ENCODE measurements around the gene ZBTB44.

The ZBTB44 gene

DNA sequence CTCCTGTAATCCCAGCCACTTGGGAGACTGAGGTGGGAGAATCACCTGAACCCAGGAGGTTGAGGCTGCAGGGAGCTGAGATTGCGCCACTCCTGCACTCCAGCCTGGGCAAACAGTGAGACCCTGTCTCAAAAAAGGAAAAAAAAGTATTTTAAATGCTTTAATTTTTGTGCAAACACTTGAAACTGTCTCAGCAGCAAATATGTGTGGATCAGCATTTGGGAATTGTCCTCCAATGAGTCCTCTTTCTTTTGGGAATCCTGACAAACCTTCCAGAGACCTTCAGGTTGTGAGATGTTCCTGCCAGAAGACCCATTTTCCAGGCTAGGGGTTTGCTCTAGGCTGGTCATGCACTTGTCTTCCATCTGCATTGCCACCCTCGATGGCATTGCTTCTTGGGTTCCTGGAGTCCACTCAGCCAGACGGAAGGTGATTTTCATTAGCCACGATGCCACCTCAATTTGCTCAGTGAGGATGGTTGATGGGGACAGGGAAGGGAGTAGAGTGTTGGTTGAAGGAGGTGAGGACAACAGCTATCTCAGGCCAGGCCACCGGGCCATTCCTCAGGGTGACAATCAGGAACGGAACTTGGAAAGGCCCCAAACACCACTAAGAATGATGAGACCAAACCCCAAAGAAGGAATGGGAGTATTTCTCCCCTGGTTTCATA, 99.7 kb downstream of the ZBTB44 start:
- DNase-seq (ENCODE audit: low read depth), result no peak

DNA sequence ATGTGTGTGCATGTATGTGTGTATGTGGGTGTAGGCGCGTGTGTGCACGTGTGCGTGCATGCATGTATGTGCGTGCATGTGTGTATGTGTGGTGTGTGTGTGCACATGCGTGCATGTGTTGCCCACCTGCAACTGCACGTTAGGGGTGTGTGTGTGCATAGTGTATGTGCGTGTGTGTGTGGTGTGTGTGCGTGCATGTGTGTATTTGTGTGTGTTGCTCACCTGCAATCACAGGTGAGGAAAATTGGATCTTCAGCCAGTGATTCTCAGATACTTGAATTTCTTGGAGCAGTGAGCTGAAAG, 100.8 kb downstream of the ZBTB44 start:
- no peak for DNase-seq (ENCODE audit: low read depth)

DNA sequence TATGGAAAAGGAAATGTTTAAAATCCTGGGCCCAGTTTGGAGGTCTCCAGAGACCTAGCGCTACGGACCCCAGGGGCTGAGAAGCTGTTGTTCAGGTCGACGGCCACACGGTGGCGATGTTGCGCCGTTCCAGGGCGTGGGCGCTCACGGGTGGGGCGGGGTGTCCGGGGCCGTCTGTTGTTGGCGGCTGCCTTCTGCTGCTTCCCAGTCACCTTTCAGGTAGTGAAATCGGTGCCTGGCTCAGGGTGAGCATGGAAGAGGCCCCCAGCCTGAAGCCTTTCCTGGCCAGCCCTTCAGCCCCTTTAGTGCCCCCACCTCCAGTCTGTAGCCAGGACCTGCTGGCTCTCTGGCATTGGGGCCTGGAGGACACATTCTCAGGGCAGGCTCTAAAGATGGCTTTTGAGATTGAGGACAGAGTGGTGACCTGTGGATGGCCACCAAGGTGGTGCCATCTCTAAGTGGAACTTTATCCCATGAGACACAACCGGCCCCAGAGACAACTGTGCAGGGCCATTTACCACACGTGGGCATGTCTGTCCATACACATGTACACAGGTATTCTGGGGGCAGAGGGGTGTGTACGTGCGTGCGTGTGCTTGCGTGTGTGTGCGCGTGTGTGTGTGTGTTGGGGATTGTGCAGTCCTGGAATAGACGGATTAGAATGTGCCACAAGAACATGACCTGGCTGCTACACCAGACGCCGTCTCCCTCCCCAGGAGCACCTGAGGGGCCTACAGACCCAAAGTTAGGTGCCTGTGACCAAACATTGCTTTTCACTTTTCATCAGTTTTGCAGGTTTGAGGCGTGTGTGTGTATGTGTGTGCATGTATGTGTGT, 101.4 kb downstream of the ZBTB44 start:
- DNase-seq (ENCODE audit: low read depth), result peak; percentile 52

DNA sequence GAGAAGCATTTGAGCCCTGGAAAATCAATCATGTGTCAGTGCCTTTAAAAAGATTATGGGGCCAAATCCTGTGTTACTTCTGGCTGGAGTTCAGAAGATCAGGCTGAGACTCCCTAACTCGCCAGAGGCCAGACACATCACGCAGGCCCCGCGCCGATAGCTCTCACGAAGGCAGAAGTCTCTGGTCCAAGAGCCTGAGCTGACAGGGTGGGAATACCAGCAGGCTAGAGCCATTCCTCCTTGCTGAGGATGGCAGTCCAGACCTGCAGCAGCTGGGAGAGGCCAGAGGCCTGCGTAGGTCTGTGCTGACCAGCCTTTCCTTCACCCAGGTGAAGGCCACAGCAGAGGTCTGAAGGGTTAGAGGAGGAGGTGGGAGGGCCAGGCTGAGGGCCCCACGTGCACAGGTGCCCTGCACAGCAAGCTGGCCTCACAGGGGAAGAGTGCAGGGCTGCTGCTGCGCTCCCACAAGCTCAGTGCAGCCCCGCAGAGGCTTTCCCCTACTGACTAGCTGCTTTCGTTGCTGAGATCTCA, 102.2 kb downstream of the ZBTB44 start:
- DNase-seq (ENCODE audit: low read depth), result no peak

DNA sequence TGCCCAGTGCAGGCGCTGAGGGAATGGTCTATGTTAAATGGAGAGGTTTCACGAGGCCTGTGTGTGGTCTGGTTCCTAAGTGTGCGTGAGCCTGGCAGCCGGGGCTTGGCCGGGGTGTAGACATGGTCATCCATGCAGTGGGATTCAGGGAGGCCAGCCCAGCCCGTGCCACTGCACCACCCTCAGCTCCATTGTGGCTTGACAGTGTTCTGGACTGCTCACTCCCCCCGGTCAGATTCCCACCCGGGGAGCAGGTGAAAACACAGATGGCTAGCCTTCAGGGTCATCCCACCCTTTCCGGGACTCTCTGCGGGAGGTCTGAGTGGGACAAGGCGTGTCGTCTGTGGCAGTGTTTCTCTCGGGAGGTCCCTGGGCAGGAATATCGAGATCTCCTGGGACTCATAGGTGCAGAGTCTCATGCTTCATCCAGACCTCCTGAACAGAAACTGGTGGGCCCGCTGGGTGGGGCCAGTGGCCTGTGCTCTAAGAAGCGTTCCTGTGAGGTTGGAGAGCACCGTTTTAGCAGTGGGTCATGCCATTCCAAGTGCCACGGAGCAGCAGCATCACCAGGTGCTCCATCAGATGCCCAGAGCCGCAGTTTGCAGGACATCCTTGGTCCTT, 102.8 kb downstream of the ZBTB44 start:
- DNase-seq (ENCODE audit: low read depth), result no peak

DNA sequence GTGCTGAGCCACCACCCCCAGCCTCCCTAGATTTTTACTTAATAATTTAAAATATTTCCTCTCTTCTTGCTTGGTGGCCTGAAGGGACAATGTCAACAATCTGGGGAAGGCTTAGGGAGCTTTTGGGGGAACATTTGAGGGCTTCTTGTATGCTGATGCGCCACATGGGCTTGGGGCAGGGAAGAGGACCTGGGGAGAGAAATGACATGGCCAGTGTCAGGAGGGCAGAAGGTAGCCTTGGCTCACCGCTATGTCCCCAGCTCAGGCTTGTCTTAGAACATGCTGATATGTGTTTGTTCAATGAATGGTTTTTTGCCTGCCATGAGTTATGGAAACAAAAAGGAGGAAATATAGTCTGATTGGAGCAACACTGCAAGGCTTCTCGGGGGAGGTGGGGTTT, 103.6 kb downstream of the ZBTB44 start:
- DNase-seq (ENCODE audit: low read depth), result no peak

DNA sequence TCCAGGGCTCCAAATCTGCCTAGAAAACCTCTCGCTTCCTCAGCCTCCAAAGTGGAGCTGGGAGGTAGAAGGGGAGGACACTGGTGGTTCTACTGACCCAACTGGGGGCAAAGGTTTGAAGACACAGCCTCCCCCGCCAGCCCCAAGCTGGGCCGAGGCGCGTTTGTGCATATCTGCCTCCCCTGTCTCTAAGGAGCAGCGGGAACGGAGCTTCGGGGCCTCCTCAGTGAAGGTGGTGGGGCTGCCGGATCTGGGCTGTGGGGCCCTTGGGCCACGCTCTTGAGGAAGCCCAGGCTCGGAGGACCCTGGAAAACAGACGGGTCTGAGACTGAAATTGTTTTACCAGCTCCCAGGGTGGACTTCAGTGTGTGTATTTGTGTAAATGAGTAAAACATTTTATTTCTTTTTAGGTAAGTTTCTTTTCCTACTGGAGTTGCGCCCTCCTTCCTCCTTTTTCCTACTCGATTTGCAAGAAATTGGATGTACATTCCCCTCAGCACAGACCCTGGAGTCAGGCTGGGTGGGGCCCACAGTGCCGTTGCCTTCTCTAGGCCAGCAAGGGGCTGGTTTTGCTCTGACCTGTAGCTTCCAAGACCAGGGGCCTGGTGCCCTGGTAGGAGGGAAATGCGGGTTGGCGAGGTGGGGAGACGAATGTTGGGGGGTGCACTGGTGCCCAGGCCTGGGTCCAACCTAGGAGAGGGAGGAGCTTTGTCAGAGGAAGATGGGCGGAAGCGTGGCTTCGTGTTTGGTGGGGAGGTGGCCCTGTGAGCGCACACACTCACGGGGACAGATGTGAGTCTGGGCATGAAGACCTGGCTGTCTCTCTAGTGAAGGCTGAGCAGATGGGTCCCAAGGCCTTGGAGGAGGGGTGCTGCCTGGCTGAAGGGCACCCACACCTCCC, 104.5 kb downstream of the ZBTB44 start:
- DNase-seq (ENCODE audit: low read depth), result no peak

DNA sequence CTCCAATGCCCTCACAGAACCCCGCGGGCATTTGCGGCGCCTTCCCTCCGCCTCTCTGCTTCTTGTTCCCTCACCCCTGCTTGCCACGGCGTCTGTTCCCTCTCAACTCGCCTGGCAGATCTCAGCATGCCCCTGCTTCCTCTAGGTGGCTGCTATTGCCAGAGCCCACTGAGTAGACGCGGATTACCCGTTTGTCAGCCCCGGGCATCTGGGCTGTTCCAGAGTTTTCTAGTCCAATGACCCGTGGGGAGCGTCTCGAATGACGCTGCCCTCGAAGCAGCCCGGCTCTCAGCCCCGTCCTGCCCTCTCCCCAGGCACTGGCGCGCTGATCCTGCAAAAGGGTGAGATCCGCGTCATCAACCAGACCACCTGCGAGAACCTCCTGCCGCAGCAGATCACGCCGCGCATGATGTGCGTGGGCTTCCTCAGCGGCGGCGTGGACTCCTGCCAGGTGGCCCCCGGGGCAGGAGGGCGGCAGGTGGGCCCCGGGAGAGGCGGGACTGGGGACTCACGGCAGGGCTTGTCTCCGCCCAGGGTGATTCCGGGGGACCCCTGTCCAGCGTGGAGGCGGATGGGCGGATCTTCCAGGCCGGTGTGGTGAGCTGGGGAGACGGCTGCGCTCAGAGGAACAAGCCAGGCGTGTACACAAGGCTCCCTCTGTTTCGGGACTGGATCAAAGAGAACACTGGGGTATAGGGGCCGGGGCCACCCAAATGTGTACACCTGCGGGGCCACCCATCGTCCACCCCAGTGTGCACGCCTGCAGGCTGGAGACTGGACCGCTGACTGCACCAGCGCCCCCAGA, 105.4 kb downstream of the ZBTB44 start:
- no peak for DNase-seq (ENCODE audit: low read depth)

DNA sequence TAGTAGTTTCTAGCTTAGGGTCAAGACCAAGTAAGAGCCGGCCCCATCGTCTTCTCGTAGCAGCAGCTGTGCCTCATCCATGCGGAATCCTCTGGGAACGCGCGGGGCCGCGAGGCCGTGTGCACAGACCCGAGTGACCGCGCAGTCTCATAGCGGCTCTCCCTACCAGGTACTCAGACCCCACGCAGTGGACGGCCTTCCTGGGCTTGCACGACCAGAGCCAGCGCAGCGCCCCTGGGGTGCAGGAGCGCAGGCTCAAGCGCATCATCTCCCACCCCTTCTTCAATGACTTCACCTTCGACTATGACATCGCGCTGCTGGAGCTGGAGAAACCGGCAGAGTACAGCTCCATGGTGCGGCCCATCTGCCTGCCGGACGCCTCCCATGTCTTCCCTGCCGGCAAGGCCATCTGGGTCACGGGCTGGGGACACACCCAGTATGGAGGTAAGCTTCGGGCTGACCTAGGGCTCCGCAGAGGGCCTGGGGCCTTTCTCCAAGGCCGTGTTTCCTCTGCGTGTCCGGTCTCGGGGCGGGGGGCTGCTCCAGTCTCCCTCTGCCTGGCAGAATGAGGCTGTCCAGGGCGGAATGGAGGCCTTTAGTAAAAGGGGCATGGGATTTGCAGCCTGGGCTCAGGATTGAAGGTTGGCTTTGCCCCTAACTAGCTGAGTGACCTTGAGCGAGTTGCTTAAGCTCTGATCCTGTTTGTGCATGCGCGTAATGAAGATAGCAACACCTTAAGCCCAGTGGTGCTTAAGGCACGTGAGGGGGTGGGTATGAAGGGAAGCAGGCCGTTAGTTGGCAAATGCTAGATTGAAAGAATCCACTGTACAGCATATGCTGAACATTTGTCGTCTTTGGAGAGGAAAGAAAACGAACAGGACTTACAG, 106.2 kb downstream of the ZBTB44 start:
- DNase-seq (ENCODE audit: low read depth), result no peak

DNA sequence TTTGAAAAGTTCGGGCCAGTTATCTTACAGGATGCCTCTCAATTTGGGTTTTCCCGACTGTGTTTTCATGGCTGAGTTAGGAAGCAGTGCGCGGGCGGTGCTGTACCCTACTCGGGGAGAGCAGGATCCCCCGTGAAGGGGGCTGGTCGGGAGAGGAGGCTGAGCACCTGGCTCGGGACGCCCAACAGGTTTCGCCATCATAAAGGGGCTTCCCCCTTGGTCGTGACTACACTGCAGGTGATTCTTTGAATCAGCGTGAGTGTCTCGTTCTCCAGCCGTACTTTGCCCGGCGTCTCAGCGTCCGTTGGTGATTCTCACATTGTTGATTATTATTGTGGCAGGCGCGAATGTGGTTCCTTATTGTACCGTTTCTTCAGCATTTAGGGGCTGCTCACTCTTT, 108.6 kb downstream of the ZBTB44 start:
- no peak for DNase-seq (ENCODE audit: low read depth)

DNA sequence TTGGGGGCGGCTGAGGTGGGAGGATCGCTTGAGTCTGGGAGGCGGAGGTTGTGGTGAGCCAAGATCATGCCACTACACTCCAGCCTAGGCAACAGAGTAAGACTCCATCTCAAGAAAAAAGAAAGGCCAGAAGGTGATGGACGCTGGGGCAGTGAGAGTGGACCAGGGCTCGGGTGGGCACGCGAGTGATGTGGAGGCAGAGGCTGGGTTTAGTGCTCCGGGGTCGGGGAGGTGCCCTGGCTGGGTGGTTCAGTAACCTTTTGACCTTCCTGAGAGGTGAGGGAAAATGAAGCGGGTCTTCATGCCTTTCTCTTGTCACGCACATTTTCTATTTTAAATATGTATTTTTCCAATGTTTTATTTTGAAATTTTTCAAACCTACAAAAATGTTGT, 110.0 kb downstream of the ZBTB44 start:
- no peak for DNase-seq (ENCODE audit: low read depth)

DNA sequence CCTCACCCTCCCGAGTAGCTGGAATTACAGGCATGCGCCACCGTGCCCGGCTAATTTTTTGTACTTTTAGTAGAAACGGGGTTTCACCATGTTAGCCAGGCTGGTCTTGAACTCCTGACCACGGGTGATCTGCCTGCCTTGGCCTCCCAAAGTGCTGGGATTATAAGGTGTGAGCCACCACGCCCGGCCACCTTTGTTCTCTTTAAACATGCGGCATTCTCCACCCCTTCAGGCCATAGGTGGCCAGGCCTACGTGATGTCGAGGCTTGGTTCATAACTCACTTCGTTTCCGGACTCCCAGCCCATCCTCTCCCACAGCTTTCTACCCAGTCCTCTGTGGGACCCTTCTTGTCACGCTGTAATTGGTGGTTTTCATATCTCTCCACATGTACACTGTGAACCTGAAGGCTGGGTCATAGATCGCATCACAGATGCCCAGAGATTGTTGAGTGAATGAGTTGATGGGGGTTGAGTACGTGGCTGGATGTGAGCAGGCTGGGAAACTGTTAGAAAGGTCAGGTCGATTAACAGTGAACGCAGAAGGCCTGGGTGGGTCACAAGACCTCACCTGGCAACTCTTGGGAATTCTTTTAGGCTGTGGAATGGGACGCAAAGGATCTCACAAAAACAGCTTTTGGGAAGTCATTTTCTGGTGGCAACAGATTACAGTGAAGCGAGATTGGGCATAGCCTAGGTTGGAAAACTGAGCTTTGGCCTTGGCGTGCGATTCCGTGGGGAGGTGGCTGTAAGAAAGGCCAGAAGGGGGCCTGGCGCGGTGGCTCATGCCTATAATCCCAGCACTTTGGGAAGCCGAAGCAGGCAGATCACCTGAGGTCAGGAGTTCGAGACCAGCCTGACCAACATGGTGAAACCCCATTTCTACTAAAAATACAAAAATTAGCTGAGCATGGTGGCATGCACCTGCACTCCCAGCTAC, 110.7 kb downstream of the ZBTB44 start:
- no peak for DNase-seq (ENCODE audit: low read depth)

DNA sequence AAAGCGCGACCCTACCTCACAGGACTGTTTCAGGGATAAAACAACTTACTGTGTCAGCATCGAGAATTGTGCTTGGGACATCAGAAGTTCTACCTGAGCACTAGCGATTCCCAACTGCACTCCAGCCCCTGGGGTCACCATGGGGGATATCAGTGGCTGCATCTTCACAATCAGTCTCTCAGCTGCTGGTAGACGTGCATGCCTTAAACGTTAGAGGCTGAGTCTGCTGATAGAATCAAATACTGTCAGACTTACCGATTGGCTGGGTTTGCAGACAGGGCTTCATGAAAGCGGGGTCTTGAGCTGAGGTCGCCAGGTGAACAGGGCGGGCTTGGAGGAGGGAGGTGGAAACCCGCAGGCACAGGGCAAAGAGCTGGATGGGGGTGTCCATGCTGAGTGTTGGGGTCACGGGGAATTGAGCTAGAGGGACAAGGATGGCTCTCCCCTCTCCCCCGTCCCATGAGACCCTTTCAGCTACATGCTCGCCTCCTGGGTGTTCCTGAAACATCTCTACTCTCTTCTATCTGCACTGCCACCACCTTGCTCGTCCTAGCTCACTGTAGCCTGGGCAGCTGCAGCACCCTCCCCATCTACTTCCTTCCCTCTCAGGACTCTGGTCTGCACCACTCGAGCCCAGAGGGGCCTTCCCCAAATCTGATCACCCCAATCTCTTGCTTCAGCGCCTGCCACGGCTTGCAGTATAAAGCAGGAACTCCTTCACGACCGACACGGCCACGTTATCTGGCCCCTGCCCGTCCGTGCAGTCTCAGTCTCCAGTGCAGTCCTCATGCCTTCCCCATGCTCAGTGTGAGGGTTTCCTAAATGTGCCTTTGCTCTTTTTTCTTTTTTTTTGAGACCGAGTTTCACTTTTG, 111.7 kb downstream of the ZBTB44 start:
- no peak for DNase-seq (ENCODE audit: low read depth)

DNA sequence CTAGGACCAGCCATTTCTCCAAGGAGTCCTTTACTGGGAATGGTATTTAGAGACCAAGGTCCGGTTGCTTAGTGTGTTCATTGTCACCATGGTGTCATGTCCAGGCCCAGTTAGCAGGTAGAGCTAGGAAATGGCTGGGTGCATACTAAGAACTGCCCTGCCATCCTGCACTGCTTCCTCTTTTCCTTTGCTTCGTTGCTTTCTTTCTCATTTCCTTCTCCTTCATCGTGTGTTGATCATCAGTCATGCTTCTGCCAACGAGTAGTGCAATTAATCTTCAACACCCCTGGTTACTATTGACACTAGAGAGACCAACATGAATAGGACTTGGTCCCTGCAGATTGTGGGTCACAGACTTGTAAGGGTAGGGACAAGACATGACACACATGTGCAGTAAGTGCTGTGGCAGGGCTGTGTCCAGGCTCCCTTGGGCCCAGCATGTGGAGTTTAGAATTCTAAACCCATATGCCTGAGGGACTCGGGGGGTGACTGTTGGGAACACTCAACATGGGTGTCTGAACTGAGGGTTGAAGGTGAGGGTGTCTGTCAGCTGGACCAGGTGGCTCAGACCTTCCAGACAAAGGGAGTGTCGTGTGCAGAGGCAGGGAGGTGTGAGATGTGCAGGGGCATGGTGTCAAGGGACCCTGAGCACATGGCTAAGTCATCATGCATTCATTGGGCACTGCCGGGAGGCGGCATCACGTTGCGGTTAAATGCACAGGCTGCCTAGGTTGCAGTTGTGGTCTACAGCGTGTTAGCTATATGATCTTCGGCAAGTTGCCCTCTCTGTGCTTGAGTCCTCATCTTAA, 112.5 kb downstream of the ZBTB44 start:
- no peak for DNase-seq (ENCODE audit: low read depth)

DNA sequence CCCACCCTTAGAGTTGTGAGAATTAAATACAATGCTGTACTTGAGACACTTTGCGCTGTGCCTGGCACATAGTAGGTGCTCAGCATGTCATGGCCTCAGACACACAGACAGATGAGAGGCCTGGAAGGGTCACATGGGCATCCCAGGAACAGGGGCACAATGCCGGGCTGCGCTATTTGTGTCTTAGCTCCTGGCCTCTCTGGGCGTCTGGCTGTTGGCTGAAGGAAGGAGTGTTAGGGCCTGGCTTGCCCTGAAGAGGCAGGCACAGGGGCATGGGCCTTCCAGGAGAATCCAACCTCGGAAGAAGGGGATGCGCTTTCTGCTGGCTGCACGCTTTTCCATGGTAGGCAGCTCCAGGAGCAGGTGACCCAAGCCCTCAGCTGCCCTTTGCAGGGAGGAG, 113.7 kb downstream of the ZBTB44 start:
- DNase-seq (ENCODE audit: low read depth), result no peak

DNA sequence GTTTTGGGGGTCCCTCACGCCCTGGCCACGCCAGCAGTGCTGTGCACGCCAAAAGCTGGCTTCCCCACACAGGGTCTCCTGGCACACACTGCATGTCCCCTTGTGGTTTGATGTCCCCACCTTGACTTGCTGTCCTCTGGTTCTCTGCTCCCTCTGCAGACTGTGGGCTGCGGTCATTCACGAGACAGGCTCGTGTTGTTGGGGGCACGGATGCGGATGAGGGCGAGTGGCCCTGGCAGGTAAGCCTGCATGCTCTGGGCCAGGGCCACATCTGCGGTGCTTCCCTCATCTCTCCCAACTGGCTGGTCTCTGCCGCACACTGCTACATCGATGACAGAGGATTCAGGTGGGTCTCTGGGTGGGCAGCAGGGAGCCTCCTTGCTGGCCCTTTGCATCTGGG, 114.9 kb downstream of the ZBTB44 start:
- DNase-seq (ENCODE audit: low read depth), result no peak

DNA sequence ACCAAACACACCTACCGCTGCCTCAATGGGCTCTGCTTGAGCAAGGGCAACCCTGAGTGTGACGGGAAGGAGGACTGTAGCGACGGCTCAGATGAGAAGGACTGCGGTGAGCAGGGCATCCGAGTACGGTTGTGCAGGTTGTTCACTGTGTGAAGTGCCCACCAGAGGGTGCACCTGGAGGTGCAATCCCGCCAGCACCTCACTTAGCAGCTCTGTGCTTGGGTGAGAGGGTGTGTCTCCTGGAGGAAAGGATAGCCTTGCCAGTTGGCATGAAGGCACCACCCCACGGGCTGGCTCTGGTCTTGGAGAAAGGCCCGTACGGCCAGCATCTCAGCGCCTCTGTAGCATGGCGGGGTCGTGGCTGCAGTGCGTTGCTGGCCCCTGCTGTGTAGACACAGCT, 115.8 kb downstream of the ZBTB44 start:
- DNase-seq (ENCODE audit: low read depth), result no peak

Measured in activated T-cell treated with anti-CD3 and anti-CD28 coated beads for 24 hours (primary cell).